Hepatocyte (in vitro differentiated cells): ENCODE data around the gene THAP9.
A peak's percentile ranks its signal among the peaks of the same experiment; 100 is the strongest.

Experiments
- EZH2 ChIP-seq: fragments of 200-600 bp; sonication (generic); IDR thresholded peaks from 2 replicates; pipeline ENCODE4 v1.6.1; 2016; ENCODE audit warnings: antibody characterized with exemption, mild to moderate bottlenecking, borderline replicate concordance
- TF ChIP-seq, protein P1 (sequence below): fragments of 200-600 bp; sonication (generic); IDR thresholded peaks from 2 replicates; pipeline ENCODE4 v1.5.1; 2016; ENCODE audit warnings: antibody characterized with exemption, mild to moderate bottlenecking; ENCODE audit not compliant: poor library complexity

DNA sequence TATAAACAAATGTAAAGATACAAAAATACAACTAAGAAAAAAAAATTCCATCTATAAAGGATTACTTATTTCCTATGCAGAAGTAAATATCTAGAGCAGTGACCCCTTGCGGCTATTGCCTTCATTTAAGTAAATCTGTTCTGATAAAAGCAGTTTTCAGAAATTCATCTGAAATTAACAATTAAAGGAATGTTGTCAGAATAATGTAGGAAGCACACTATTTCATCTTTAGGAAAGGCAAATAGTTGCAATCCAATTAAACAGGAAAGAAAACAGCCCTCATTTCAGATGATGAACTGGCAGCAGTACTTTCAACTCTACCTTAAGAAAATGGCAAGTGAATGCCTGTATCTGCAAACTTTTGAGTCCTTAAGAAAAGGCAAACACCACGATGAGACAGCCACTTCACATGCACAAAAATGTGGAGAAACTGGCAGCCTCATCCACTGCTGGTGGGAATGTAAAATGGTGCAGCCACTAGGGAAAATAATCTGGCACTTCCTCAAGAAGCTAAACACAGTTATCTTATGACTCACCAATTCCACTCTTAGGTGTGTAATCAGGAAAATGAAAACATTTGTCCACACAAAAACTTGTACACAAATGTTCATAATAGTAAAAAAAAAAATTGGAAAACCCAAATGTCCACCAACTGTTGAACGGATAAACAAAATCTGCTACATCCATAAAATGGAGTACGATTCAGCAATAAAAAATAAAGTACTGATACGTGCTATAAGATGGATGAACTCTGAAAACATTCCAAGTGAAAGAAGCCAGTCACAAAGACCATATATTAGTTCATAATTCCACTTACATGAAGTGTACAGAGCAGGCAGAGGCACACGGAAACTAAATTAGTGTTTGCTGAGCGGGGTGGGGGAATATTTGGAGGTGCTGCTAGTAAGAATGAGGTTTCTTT lies 2.0 kb upstream of the THAP9 start:
- TF ChIP-seq, protein P1, sequence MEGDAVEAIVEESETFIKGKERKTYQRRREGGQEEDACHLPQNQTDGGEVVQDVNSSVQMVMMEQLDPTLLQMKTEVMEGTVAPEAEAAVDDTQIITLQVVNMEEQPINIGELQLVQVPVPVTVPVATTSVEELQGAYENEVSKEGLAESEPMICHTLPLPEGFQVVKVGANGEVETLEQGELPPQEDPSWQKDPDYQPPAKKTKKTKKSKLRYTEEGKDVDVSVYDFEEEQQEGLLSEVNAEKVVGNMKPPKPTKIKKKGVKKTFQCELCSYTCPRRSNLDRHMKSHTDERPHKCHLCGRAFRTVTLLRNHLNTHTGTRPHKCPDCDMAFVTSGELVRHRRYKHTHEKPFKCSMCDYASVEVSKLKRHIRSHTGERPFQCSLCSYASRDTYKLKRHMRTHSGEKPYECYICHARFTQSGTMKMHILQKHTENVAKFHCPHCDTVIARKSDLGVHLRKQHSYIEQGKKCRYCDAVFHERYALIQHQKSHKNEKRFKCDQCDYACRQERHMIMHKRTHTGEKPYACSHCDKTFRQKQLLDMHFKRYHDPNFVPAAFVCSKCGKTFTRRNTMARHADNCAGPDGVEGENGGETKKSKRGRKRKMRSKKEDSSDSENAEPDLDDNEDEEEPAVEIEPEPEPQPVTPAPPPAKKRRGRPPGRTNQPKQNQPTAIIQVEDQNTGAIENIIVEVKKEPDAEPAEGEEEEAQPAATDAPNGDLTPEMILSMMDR, result peak; percentile 46
- TF ChIP-seq EZH2, result no peak
